ENCODE measurements around the gene NCLN. TPM values are rescaled to one million over a fixed set of nuclear protein-coding genes. Genes with fewer than 3 reads are reported as not detected.
A peak's percentile ranks its signal among the peaks of the same experiment; 100 is the strongest.

The NCLN gene
- total RNA-seq, 1 donor from 2014 or later: 40.7 TPM

DNA sequence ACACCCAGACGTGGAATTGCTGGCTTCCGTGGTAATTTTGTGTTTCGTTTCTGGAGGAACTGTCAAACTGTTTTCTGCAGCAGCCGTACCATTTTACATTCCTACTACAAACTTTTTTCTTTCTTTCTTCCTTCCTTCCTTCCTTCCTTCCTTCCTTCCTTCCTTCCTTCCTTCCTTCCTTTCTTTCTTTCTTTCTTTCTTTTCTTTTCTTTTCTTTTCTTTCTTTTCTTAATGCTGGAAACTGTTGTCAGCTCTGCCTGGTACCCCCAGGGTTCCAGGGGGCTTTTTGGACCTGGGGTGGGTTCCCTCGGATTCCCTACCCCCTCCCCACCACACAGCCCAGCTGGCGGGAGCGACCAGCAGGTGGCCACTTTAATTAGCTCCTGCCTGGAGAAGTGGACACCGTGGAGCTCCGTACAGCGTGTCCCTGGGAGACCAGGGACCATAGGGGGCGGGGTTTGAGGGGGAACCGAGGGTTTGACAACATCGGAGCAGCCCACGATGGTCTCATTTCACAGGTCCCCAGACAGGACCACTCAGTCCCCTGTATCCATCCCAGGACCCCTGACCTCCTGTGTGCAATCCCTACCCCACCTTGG lies 63.1 kb downstream of the NCLN start:
- no peak for DNase-seq (ENCODE audit: low spot score)
- no peak for ATAC-seq

DNA sequence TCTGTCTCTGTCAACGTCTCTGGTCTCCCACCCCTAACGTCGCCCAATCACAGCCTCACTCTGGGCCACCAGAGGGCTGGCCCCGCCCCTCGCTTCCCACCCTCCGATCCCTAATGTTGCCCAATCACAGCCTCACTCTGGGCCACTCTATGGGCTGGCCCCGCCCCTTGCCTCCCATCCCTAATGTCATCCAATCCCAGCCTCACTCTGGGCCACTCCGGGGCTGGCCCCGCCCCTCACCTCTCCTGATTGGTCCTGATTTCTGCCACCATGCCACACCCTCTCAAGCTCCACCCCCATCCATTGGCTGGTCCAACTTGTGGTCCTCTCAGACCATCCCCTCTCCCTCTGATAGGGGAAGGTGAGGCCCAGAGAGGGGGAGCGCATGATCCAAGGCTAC lies 63.7 kb downstream of the NCLN start:
- ATAC-seq (no peak), DNase-seq (ENCODE audit: low spot score) (no peak)

DNA sequence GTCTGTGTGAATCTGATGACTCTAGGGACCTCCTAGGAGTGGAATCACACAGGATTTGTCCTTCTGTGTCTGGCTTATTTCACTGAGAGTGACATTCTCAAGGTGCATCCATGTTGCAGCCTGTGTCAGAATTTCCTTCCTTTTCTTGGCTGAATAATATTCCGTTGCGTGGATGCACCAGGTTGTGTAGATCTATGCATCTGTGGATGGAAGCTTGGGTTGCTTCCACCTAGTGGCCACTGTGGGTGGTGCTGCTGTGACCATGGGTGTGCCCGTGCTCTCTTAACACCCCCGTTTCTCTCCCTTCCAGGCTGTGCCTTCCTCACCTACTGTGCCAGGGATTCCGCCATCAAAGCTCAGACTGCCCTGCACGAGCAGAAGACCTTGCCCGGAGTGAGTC lies 64.9 kb downstream of the NCLN start:
- peak; percentile 68 for ATAC-seq
- DNase-seq (ENCODE audit: low spot score): no peak

DNA sequence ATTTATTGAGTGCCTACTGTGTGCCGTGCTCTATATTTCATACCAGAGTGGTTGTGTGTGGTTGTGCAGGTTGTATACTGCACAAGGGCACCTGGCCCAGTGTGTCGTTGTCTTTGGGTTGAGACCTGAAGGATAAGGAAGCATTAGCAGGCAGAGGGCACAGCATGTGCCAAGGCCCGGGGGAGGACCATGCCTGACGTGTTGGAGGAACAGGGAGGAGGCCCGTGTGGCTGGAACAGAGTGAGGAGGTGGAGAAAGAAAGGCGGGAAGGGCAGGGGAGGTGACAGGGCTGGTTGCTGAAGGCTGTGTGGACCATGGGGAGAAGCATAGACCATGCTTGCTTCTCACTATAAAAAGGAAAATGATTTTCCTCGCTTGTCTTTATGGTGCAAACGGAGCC lies 65.5 kb downstream of the NCLN start:
- DNase-seq (ENCODE audit: low spot score) (no peak), ATAC-seq (no peak)

DNA sequence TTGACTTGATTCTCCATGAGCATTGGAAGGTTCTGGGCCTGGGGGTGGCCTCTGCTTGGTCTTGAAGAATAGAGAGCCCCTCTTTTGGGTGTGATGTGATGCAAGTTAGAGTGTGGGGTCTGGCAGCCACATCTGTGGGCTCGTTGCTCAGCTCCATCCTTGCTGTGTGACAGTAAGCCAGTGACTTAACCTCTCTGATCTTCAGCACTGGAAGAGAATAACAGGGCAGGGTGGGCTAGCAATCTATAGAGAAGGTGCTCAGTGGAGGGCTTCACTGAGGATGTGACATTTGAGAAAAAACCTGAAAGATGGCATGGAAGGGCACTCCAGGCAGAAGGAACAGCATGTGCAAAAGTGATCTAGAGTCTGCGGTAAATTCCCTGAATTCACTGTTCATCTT lies 66.9 kb downstream of the NCLN start:
- ATAC-seq (no peak), DNase-seq (ENCODE audit: low spot score) (no peak)

DNA sequence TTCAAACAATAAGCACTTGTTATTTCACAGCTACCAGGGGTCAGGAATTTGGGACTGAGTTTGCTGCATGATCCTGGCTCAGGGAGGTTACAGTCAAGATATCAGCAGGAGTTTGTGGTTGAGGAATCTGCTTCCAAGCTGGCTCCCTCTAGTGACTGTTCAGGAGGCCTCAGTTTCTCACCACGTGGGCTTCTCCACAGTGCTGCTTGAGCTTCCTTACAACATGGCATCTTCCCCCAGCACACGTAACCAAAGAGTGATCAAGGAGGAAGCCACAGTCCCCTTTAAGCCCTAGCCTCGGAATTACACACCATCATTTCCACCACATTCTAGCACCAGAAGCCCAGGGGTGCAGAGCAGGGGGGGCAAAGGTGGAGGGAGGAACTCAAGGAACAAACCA lies 67.5 kb downstream of the NCLN start:
- ATAC-seq (no peak), DNase-seq (ENCODE audit: low spot score) (no peak)

DNA sequence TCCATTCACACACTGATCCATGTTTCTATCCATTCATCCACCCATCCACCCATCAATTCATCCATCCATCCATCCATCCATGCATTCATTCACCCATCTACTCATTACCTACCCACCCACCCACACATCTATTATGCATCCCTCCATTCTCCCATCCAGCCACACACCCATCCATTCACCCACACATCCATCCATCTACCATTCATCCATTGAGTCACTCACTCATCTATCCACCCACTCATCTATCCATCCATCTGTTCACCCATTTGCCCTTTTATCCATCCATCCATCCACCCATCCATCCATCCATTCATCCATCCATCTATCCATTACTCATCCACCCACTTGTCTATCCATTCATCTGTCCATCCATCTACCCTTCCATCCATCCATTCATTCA lies 68.8 kb downstream of the NCLN start:
- no peak for DNase-seq (ENCODE audit: low spot score)

DNA sequence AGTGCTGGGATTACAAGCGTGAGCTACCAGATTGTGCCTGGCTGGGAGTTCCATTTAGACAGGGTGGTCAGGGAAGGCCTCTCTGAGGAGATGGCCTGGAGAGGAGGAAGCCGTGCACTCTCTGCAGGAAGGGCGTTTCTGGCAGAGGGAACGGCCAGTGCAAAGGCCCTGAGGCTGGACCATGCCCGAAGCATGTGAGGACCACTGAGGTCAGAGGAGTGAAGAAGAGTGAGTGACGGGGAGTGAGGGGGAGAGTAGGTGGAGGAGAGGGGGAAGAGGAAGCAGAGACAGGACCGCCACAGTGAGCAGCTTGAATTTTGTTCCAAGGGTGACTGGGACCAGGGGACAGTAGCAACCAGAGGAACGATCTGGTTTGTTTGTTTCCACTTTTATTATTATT lies 71.3 kb downstream of the NCLN start:
- ATAC-seq: no peak

More for the DNA sequence above, 68.8 kb downstream of the NCLN start:
- ATAC-seq: no peak

More for the DNA sequence above, 71.3 kb downstream of the NCLN start:
- no peak for DNase-seq (ENCODE audit: low spot score)

Other genes starting within 250 kb of the NCLN start
- 1.4 TPM for gene ZNF77, start 241.0 kb upstream of the NCLN start, total RNA-seq
- 3.6 TPM for gene TLE6, start 208.4 kb upstream of the NCLN start, total RNA-seq
- 12.8 TPM for gene TLE2, start 156.7 kb upstream of the NCLN start, total RNA-seq
- 153 TPM for gene TLE5, start 123.4 kb upstream of the NCLN start, total RNA-seq
- gene GNA11, start 91.6 kb upstream of the NCLN start, total RNA-seq: 22.8 TPM
- gene GNA15, start 49.9 kb upstream of the NCLN start, total RNA-seq: 1.0 TPM
- gene S1PR4, start 7.2 kb upstream of the NCLN start, total RNA-seq: 0.70 TPM
- 0.18 TPM for gene CELF5, start 38.7 kb downstream of the NCLN start, total RNA-seq
- gene NFIC, start 180.7 kb downstream of the NCLN start, total RNA-seq: 203 TPM

Data from left lobe of liver (tissue), 2 donors.